ENCODE data around the gene DOCK7.

GRCh38 chr1:62608905-62609304 is 79.3 kb downstream of the DOCK7 start:
- TF ChIP-seq CTCF (conservative IDR thresholded peaks at IDR 0.05; ENCODE audit: low read depth, low read length) (no peak), EZH2 (IDR thresholded peaks at IDR 0.05; ENCODE audit: borderline replicate concordance, low read depth, low read length, poor library complexity, severe bottlenecking) (no peak)
